ENCODE results near the gene LHB. TPM values are rescaled to one million over a fixed set of nuclear protein-coding genes. Genes with fewer than 3 reads are reported as not detected.
"Not testable (repeated sequence)": the region's sequence is repeated elsewhere in the genome, so short reads cannot be mapped to it uniquely, and the experiment has no call there.

Gene LHB
- total RNA-seq, result not detected

- no peak for DNase-seq
These were observed at the start of gene LHB for GRCh38 chr19:49017041-49017665. Gene LHB, minus strand, starts transcription at chr19:49017091. Its CDS starts 10 bp downstream, at chr19:49017081.

GRCh38 chr19:49065905-49066512 lies 49.1 kb upstream of the LHB start:
- no peak for DNase-seq

DNA sequence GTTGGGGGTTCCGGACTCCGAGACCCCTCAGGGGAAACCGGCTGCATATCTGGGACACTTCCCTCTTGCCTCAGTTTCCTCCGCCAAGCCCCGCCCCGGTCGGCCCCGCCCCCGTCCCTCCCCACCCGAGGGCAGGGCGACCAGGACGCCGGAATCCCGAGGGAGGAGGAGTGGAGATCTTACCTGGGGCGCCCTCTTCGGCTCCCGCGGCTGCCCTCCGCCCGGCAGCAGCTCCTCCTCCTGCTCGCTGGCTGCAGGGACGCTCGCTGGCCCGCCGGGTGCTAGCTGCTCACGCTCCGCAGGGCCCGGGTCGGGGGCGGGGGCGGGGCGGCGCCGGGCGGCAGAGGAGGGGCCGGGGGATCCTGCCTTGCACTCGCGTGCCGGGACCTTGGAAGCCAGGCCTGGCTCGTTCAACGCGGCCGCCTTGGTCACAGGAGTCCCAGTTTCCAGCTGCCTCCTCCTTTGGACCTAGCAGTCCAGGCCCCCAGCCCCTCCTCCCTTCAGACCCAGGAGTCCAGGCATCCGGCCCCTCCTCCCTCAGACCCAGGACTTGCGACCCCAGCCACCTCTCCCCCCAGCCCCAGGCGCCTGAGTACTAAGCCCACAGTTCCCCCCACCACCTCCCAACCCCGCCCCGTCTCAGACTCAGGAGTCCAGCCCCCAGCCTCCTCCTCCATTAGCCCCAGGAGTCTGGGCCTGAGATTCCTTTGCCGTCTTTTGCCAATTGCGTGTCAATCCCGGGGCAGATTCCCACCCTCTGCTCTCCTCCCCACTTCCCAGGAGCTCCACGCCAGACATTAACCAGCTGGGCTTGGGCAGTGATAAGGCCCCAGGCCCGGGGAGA lies 48.1 kb upstream of the LHB start, which contains the start of gene NTF4:
Gene NTF4, minus strand, starts transcription at position 51 of the 844 bp plus-strand sequence. CDS start 2,821 bp downstream, outside the sequence.
- DNase-seq, result no peak

DNA sequence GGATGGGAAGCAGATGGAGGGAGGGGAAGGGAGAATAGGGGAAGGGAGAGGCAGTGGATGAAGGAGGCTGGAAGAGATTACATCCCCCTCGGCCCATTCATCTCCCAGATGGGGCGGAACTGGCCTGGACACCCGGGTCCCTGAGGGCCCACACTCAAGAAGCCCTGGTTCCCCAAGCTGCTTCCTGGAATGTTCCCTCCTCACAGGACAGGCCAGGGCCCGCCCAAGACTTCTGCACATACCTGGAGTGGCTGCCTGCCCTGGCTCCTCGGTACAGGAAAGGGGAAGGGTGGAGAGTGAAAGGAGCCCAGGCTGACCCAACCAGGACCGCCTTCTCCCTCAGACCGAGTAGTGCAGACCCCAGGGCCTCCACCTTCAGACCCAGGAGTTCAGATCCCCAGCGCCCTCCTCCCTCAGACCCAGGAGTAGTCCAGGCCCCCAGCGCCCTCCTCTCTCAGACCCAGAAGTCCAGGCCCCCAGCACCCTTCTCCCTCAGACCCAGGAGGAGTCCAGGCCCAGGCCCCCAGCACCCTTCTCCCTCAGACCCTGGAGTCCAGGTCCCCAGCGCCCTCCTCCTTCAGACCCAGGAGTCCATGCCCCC lies 47.2 kb upstream of the LHB start:
- DNase-seq, result no peak

GRCh38 chr19:49061445-49061844 lies 44.6 kb upstream of the LHB start:
- DNase-seq, result no peak

DNA sequence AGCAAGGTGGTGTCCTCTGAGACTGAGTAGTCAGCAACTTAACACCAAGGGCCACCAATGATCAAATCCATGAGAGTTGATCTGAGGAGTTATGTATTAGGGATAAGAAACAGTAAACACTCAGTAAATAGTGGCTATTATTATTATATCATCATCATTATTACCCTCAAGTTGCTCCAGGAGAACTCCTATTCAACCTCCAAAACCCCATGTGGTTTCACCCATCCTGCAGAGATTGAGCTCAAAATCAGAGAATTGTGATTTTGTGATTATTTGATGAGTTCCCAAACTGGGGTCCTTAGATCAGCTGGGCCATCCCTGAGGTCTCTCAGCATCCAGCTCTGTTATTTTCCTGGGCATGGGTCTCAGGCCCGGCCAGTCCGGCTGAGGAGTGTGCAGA lies 44.1 kb upstream of the LHB start:
- no peak for DNase-seq

DNA sequence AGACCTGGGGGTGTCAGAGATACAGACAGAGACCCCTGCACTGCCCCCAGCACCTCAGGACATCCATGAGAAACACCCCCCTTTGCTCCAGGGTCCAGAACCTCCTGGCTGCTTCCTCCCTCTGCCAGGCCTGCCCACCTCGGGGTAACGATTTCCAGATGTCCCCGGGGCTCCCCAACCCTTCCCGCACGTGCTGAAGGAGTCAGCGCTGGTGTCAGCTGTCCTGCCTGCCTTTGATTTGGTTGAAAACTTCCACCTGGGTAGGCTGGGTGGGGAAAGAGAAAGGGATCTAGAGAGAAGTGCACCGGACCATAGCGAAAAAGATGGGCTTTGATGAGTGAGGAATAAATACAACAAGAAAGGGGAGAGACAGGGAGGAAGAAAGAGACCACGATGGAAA lies 42.2 kb upstream of the LHB start:
- no peak for DNase-seq

GRCh38 chr19:49058562-49058961 lies 41.7 kb upstream of the LHB start:
- no peak for DNase-seq

DNA sequence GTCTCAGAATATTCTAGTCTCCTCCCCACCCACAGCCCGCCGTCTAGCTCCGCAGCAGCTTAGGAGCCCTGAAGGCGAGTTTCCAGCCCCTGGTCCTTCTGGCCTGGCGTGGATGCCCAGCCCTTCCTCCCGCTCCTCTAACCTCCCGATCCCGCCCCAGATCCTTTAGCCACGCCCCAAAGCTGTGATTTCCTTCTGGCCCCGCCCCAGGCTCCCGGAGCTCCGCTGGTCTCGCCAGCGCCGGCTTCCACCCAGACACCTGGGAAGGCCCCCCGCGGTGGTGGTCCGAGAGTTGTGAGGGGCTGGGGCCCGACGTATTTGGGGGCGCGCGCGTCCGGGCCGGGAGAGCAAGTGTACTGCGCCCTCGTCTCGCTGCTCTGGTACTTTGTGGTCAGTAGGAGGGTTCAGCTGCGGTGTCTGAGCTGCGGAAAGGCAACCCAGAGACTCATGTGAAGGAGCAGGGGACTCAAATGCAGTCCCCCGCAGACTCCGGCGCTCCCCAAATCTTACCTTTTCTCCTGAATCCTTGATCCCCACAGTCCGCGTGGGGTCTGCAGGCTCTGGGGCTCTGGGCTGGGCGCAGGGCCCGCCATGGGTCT lies 40.8 kb upstream of the LHB start, which contains the start of gene CGB7:
Gene CGB7, minus strand, starts transcription at position 114 of the 599 bp plus-strand sequence. CDS start 2,374 bp downstream, outside the sequence.
- no peak for DNase-seq

DNA sequence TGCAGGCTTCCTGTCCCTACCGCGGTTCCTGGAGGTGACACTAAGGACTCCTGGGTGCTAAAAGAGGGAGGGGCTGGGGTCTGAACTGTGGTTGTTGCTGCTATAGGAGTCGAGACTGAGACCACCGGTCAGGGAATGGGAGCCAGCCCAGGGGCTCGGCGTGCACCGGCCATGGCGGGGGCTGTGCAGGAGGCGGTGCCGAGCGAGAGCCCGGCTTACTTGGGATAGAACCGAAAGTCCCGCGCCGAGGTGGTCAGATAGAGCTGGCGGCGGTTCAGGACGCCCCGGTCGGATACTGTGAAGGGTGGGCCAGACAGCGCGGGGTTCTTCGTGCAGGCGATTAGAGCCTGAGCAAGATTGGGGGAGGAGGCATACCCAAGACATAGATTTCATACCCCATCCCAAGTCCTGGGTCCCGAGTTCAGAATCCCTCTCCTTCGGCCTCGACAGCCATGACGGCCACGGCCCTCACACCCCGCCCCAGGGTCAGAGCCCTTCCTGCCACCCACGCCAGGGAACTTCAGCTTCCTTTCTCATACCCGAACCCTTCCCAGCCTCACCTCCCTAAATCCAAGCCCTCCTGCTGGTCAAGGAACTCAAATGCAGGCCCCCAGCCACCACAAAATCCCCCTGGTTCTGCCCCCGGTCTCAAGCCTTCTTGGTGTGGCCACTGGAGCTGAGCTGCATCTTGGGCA lies 40.2 kb upstream of the LHB start:
- not testable (repeated sequence) for DNase-seq

GRCh38 chr19:49056101-49056901 lies 39.4 kb upstream of the LHB start:
- no peak for DNase-seq

DNA sequence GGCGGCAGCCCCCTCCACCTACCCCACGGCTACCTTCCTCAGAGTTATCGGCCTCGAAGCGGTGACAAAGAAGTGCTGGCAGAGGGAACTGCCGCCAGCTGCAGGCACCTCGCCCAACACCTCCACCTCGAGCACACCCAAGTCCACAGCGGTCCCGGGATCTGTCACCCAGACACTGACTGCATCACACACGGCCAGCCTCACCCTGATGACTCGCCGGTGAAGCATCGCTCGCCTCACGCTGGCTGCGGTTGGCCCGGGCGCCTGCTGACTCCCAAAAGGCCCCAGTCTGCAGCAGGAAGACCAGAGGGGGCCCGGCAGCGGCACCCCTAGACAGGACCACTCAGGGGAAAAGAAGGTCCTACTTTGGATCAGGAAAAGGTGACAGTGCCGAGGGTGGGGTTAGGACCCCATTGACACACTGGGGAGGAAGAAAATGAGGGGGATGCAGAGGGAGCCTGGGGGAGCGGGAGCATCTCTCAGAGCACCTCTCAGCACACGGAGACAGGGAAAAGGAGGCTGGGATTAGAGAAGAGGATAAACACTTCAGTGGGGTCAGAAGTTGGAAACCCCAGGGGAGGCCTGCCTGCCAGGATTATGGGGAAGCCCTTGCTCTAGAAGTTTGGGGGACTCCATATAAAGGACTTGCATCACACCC lies 33.6 kb upstream of the LHB start:
- DNase-seq, result not testable (repeated sequence)

DNA sequence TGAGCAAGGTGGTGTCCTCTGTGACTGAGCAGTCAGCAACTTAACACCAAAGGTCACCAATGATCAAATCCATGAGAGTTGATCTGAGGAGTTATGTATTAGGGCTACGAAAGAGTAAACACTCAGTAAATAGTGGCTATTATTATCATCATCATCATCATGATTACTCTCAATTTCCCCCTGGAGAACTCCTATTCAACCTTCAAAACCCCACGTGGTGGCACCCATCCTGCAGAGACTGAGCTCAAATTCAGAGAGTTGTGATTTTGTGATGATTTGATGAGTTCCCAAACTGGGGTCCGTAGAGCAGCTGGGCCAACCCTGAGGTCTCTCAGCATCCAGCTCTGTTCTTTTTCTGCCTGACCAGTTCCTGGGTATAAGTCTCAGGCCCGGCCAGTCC lies 32.9 kb upstream of the LHB start:
- DNase-seq, result not testable (repeated sequence)

GRCh38 chr19:49049011-49049410 lies 32.1 kb upstream of the LHB start, which contains the start of gene CGB8:
Gene CGB8, minus strand, starts transcription at chr19:49049111. Its CDS starts 372 bp downstream, at chr19:49048739.
- not testable (repeated sequence) for DNase-seq

- DNase-seq, result not testable (repeated sequence)
These were observed 26.7 kb upstream of the LHB start, which contains the start of gene CGB5 for GRCh38 chr19:49043548-49043947. Gene CGB5, plus strand, starts transcription at chr19:49043848. Its CDS starts 362 bp downstream, at chr19:49044210.

- DNase-seq, result not testable (repeated sequence)
These were observed 25.8 kb upstream of the LHB start for GRCh38 chr19:49042666-49043065.

DNA sequence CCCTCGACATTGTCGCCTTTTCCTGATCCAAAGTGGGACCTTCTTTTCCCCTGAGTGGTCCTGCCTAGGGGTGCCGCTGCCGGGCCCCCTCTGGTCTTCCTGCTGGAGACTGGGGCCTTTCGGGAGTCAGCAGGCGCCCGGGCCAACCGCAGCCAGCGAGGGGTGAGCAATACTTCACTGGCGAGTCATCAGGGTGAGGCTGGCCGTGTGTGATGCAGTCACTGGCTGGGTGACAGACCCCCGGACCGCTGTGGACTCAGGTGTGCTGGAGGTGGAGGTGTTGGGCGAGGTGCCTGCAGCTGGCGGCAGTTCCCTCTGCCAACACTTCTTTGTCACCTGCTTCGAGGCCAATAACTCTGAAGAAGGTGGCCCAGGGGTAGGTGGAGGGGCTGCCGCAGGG lies 25.3 kb upstream of the LHB start:
- DNase-seq, result no peak

GRCh38 chr19:49039736-49040135 lies 22.8 kb upstream of the LHB start:
- not testable (repeated sequence) for DNase-seq

DNA sequence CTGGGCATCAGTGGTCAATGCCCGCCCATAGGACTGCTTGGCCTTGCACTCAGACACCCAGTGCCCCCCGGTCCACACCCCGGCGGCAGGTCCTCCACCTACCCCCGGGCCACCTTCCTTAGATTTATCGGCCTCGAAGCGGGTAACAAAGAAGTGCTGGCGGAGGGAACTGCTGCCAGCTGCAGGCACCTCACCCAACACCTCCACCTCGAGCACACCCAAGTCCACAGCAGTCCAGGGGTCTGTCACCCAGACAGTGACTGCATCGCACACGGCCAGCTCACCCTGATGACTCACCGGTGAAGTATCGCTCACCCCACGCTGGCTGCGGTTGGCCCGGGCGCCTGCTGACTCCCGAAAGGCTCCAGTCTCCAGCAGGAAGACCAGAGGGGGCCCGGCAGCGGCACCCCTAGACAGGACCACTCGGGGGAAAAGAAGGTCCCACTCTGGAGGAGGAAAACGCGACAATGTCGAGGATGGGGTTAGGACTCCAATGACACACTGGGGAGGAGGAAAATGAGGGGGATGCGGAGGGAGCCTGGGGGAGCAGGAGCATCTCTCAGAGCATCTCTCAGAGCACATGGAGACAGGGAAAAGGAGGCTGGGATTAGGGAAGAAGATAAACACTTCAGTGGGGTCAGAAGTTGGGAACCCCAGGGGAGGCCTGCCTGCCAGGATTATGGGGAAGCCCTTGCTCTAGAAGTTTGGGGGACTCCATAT lies 21.8 kb upstream of the LHB start:
- not testable (repeated sequence) for DNase-seq

Data from occipital lobe (tissue), 2 donors.